ENCODE measurements around the gene DHRSX.

- no peak for TF ChIP-seq GATA2 (IDR thresholded peaks at IDR 0.05; ENCODE audit: low read depth, low read length)
- no peak for TF ChIP-seq GATA3 (IDR thresholded peaks at IDR 0.05; ENCODE audit: low read depth, low read length)
Measured at GRCh38 chrX:2511326-2511725, 10.6 kb upstream of the DHRSX start.

All from SH-SY5Y (cell line).